ENCODE measurements around the gene ITPR1. TPM values are rescaled to one million over a fixed set of nuclear protein-coding genes. Genes with fewer than 3 reads are reported as not detected.

Gene ITPR1
- total RNA-seq, 1 donor from 2014 or later, result 45.9 TPM

GRCh38 chr3:4551051-4551711 is 58.0 kb downstream of the ITPR1 start:
- TF ChIP-seq CTCF (conservative IDR thresholded peaks at IDR 0.05), result no peak
- Mint-ChIP-seq H3K4me1 (ENCODE audit: unreplicated experiment) (peaks cover 55% of the 10 kb centered on the region), H3K27ac (no peak overlapping the region), H3K27me3 (no peaks in the 10 kb centered on the region), H3K36me3 (no peaks in the 10 kb centered on the region), H3K4me3 (no peak overlapping the region), H3K9me3 (no peaks in the 10 kb centered on the region)
- DNase-seq (ENCODE audit: extremely low spot score, unreplicated experiment), result no peak

- H3K27me3 Mint-ChIP-seq, result no peaks in the 10 kb centered on the region
- no peak for DNase-seq (ENCODE audit: extremely low spot score, unreplicated experiment)
- no peak for TF ChIP-seq CTCF (conservative IDR thresholded peaks at IDR 0.05)
- no peaks in the 10 kb centered on the region for H3K36me3 Mint-ChIP-seq
- H3K27ac Mint-ChIP-seq, result no peak overlapping the region
- H3K9me3 Mint-ChIP-seq, result no peaks in the 10 kb centered on the region
- peaks cover 53% of the 10 kb centered on the region for H3K4me1 Mint-ChIP-seq (ENCODE audit: unreplicated experiment)
- no peak overlapping the region for H3K4me3 Mint-ChIP-seq
Measured at GRCh38 chr3:4551794-4552442, 58.8 kb downstream of the ITPR1 start.

- peaks cover 44% of the 10 kb centered on the region for H3K4me1 Mint-ChIP-seq (ENCODE audit: unreplicated experiment)
- no peak for TF ChIP-seq CTCF (conservative IDR thresholded peaks at IDR 0.05)
Measured at GRCh38 chr3:4552811-4553210, 59.7 kb downstream of the ITPR1 start.

GRCh38 chr3:4561661-4562060 is 68.5 kb downstream of the ITPR1 start:
- Mint-ChIP-seq H3K4me1 (ENCODE audit: unreplicated experiment) (peaks cover 25% of the 10 kb centered on the region), H3K4me3 (no peak overlapping the region), H3K27me3 (no peaks in the 10 kb centered on the region), H3K9me3 (peaks cover 9% of the 10 kb centered on the region), H3K36me3 (peaks cover 3% of the 10 kb centered on the region), H3K27ac (no peak overlapping the region)
- DNase-seq (ENCODE audit: extremely low spot score, unreplicated experiment), result no peak
- no peak for TF ChIP-seq CTCF (conservative IDR thresholded peaks at IDR 0.05)

More at GRCh38 chr3:4552811-4553210, 59.7 kb downstream of the ITPR1 start:
- H3K27ac Mint-ChIP-seq, result no peak overlapping the region
- no peak for DNase-seq (ENCODE audit: extremely low spot score, unreplicated experiment)
- peaks cover 1% of the 10 kb centered on the region for H3K9me3 Mint-ChIP-seq
- no peaks in the 10 kb centered on the region for H3K27me3 Mint-ChIP-seq
- H3K36me3 Mint-ChIP-seq, result no peaks in the 10 kb centered on the region
- no peak overlapping the region for H3K4me3 Mint-ChIP-seq

- Mint-ChIP-seq H3K27ac (no peak overlapping the region), H3K9me3 (peaks cover 9% of the 10 kb centered on the region), H3K4me3 (no peak overlapping the region), H3K4me1 (ENCODE audit: unreplicated experiment) (peaks cover 27% of the 10 kb centered on the region), H3K36me3 (peaks cover 7% of the 10 kb centered on the region), H3K27me3 (no peaks in the 10 kb centered on the region)
- no peak for DNase-seq (ENCODE audit: extremely low spot score, unreplicated experiment)
- no peak for TF ChIP-seq CTCF (conservative IDR thresholded peaks at IDR 0.05)
Measured at GRCh38 chr3:4562595-4562994, 69.4 kb downstream of the ITPR1 start.

Data from type B pancreatic cell (in vitro differentiated cells).